Upper lobe of left lung (tissue), 4 donors: ENCODE measurements around the gene AHNAK.

Experiments used
- CTCF ChIP-seq, 6 experiments: fragments of 450-650 bp in 4 of 6; fragments of 200-600 bp in 2 of 6; sonication (generic) in 2 of 6; IDR thresholded peaks; one replicate each; pipeline ENCODE4 v1.5.1; 2016 to 2019; ENCODE audit warnings: antibody characterized with exemption in 6 of 6
- EP300 ChIP-seq, 4 donors: sonication (generic); formaldehyde crosslinking; IDR thresholded peaks; one replicate each; pipeline ENCODE4 v1.5.1; 2017; ENCODE audit warnings: antibody characterized with exemption in 4 of 4, control low read depth in 2 of 4
- POLR2A ChIP-seq, 4 donors: fragments of 450-650 bp; IDR thresholded peaks; one replicate each; pipeline ENCODE4 v1.5.1; 2016 to 2017; ENCODE audit warnings: antibody characterized with exemption in 4 of 4, mild to moderate bottlenecking in 2 of 4
- POLR2AphosphoS5 ChIP-seq, 2 donors: sonication (generic); formaldehyde crosslinking; IDR thresholded peaks; one replicate each; pipeline ENCODE4 v1.5.1; 2017; ENCODE audit warnings: antibody characterized with exemption in 2 of 2

- no peak for TF ChIP-seq CTCF (IDR thresholded peaks at IDR 0.05)
- TF ChIP-seq POLR2AphosphoS5 (IDR thresholded peaks at IDR 0.05), result no peak
- TF ChIP-seq EP300 (IDR thresholded peaks at IDR 0.05), result no peak
- no peak for TF ChIP-seq POLR2A (IDR thresholded peaks at IDR 0.05)
Measured at GRCh38 chr11:62438641-62439040, 108.0 kb downstream of the AHNAK start.
